Adrenal gland (tissue), 12 donors: ENCODE data around the gene SLC25A42. TPM values are rescaled to one million over a fixed set of nuclear protein-coding genes. Genes with fewer than 3 reads are reported as not detected.

Source experiments
- DNase-seq, 7 donors: peaks; one replicate each; pipeline ENCODE4 v3.0.0-alpha.2; 2019 to 2020
- H3K27ac ChIP-seq, 5 donors: fragments of 200-600 bp; sonication (generic) in 4 of 5; 1 replicate in 3 of 5; 2 replicates in 2 of 5; pipeline versions ENCODE4 v1.5.1 to v1.8.0; 2016 to 2020; ENCODE audit warnings: mild to moderate bottlenecking in 1 of 5
- H3K27me3 ChIP-seq: fragments of 200-600 bp; 2 replicates; pipeline ENCODE4 v1.8.0; 2021
- H3K36me3 ChIP-seq, 2 donors: fragments of 200-600 bp; replicated peaks in 1 of 2; 1 replicate in 1 of 2; 2 replicates in 1 of 2; pipeline versions ENCODE4 v1.5.1 to v1.8.0; 2018 to 2022
- H3K4me1 ChIP-seq, 2 donors: fragments of 200-600 bp; replicated peaks in 1 of 2; 1 replicate in 1 of 2; 2 replicates in 1 of 2; pipeline versions ENCODE4 v1.5.1 to v1.8.0; 2018 to 2021
- H3K4me3 ChIP-seq, 4 donors: fragments of 200-600 bp; sonication (generic) in 3 of 4; one replicate each; pipeline ENCODE4 v1.5.1; 2016 to 2018
- H3K9me3 ChIP-seq, 3 donors: fragments of 200-600 bp; sonication (generic) in 1 of 3; replicated peaks in 1 of 3; 1 replicate in 2 of 3; 2 replicates in 1 of 3; pipeline versions ENCODE4 v1.5.1 to v1.8.0; 2016 to 2021
- CTCF ChIP-seq, 6 experiments: fragments of 450-650 bp in 4 of 6; fragments of 200-600 bp in 2 of 6; sonication (generic) in 1 of 6; IDR thresholded peaks; 1 replicate in 5 of 6; 2 replicates in 1 of 6; pipeline versions ENCODE4 v1.5.1 to v1.8.0; 2016 to 2021; ENCODE audit warnings: antibody characterized with exemption in 6 of 6, mild to moderate bottlenecking in 2 of 6, moderate library complexity in 1 of 6
- POLR2A ChIP-seq, 2 donors: fragments of 450-650 bp; IDR thresholded peaks; one replicate each; pipeline ENCODE4 v1.6.1; 2017; ENCODE audit warnings: antibody characterized with exemption in 2 of 2, mild to moderate bottlenecking in 2 of 2, moderate library complexity in 1 of 2
- WGBS, 4 donors: extraction: QIAGEN DNeasy Blood & Tissue Kit in 2 of 4; methylation state at CpG; one replicate each; pipeline versions ENCODE4 v1.1.5 to v1.1.7; 2013 to 2017; 5-methylcytosine and 5-hydroxymethylcytosine counted together
- intact Hi-C, 2 donors: fragments of 100-400 bp; cut with DNase I; formaldehyde crosslinking; loops; one replicate each; pipeline versions ENCODE4 v1.14.1 to v1.15.0; 2022 to 2023
- polyA plus RNA-seq, 3 donors: library from polyadenylated mRNA; stranded (reverse); fragments of 200-250 nt in 2 of 3; fragments of 350-450 nt in 1 of 3; fragmentation: Illumina TruSeq in 1 of 3; extraction: RNeasy Lipid Tissue Mini Kit (QIAGEN cat#74804) in 1 of 3; gene quantifications; one replicate each; pipeline ENCODE4 v1.2.3, GENCODE V29; 2013 to 2014
- total RNA-seq, 9 donors: library from RNA; depleted of rRNA in 4 of 9; stranded (reverse); fragments of >200 nt in 4 of 9; fragments of 120-200 nt in 1 of 9; fragmentation: NEBNext Ultra II Directional in 1 of 9; extraction: Animal tissue kit (Norgen Biotek cat#: 25700) in 1 of 9; gene quantifications; one replicate each; pipeline versions ENCODE4 v1.1.0 to v1.2.4, GENCODE V29; 2013 to 2023
- donor health status: healthy with polysubstance abuse.
- donor health status: Bipolar disorder and iron deficiency.
- donor health status: DM: yes; HTN: yes; CAD: no.
- donor health status: DM: no; HTN: no; CAD: no.
- donor health status: DM: no; HTN: no; CAD: no.
- donor health status: DM: yes; HTN: yes; CAD: no.

The SLC25A42 gene
- total and polyA plus RNA-seq, 12 donors, result 5.7 to 14.3 (median 11.4) TPM

GRCh38 chr19:19107654-19108053, 43.9 kb downstream of the SLC25A42 start:
- intact Hi-C loops, result no loop called here
- no peak for DNase-seq
- Histone ChIP-seq H3K27me3 (no peaks in the 10 kb centered on the region), H3K4me1 (peaks cover 7 to 17% of the 10 kb centered on the region in 2 donors), H3K36me3 (no peaks in the 10 kb centered on the region), H3K4me3 (no peak overlapping the region), H3K9me3 (no peaks in the 10 kb centered on the region), H3K27ac (no peak overlapping the region)
- no peak for TF ChIP-seq POLR2A (IDR thresholded peaks at IDR 0.05)
- TF ChIP-seq CTCF (IDR thresholded peaks at IDR 0.05), result no peak
- 91 to 95% (median 92%) methylated on average over 10 to 11 of the region's 11 CpGs for WGBS, 4 donors

- H3K4me3 ChIP-seq, result no peak overlapping the region
- TF ChIP-seq POLR2A (IDR thresholded peaks at IDR 0.05), result no peak
- no peak for TF ChIP-seq CTCF (IDR thresholded peaks at IDR 0.05)
- peak in 4 of 7 donors; percentile 30 to 60 (median 46) for DNase-seq
- 48 to 60% (median 54%) methylated on average over 9 of the region's 9 CpGs for WGBS, 4 donors
- H3K27ac ChIP-seq, result no peak overlapping the region
- no peaks in the 10 kb centered on the region for H3K27me3 ChIP-seq
- intact Hi-C loops, result no loop called here
- peaks cover 7 to 17% of the 10 kb centered on the region in 2 donors for H3K4me1 ChIP-seq
- H3K9me3 ChIP-seq, result no peaks in the 10 kb centered on the region
- no peaks in the 10 kb centered on the region for H3K36me3 ChIP-seq
Observed at GRCh38 chr19:19109601-19110000, 45.8 kb downstream of the SLC25A42 start.

- DNase-seq, result peak in 1 of 7 donors; percentile 15
- intact Hi-C loops, result loop anchor here (5.0 to 10.0 kb wide), 2 partner anchors 56 to 58 kb away; no protein-coding TSS in a partner anchor
- TF ChIP-seq CTCF (IDR thresholded peaks at IDR 0.05) (peak in 2 of 6 experiments; percentile 15 to 29), POLR2A (IDR thresholded peaks at IDR 0.05) (no peak)
- no peaks in the 10 kb centered on the region for H3K9me3 ChIP-seq
- 19 to 31% (median 26%) methylated on average over 16 to 66 of the region's 66 CpGs for WGBS, 4 donors
- H3K4me3 ChIP-seq, result no peak overlapping the region
- no peaks in the 10 kb centered on the region for H3K36me3 ChIP-seq
- H3K27ac ChIP-seq, result no peak overlapping the region
- H3K27me3 ChIP-seq, result no peaks in the 10 kb centered on the region
- H3K4me1 ChIP-seq, result peaks cover 7 to 10% of the 10 kb centered on the region in 2 donors
Observed at GRCh38 chr19:19110410-19111135, 46.8 kb downstream of the SLC25A42 start.

- Histone ChIP-seq H3K4me1 (peaks cover under 1 to 10% of the 10 kb centered on the region in 2 donors), H3K36me3 (no peaks in the 10 kb centered on the region), H3K4me3 (no peak overlapping the region), H3K27ac (no peak overlapping the region), H3K27me3 (no peaks in the 10 kb centered on the region), H3K9me3 (no peaks in the 10 kb centered on the region)
- intact Hi-C loops, result loop anchor here (5.0 to 10.0 kb wide), 2 partner anchors 56 to 59 kb away; no protein-coding TSS in a partner anchor
- no peak for DNase-seq
- WGBS, 4 donors, result 73 to 91% (median 80%) methylated on average over 6 to 15 of the region's 15 CpGs
- no peak for TF ChIP-seq POLR2A (IDR thresholded peaks at IDR 0.05)
- no peak for TF ChIP-seq CTCF (IDR thresholded peaks at IDR 0.05)
Observed at GRCh38 chr19:19111136-19111835, 47.5 kb downstream of the SLC25A42 start.
